ENCODE results near the gene CCDC174.
A peak's percentile ranks its signal among the peaks of the same experiment; 100 is the strongest.
"Not testable (repeated sequence)": the region's sequence is repeated elsewhere in the genome, so short reads cannot be mapped to it uniquely, and the experiment has no call there.

Gene CCDC174

GRCh38 chr3:14651440-14652251 is at the start of gene CCDC174:
Gene CCDC174, plus strand, starts transcription at chr3:14651762. Its CDS starts 75 bp downstream, at chr3:14651837.
- peak; percentile 100 for DNase-seq (ENCODE audit: low spot score)

DNA sequence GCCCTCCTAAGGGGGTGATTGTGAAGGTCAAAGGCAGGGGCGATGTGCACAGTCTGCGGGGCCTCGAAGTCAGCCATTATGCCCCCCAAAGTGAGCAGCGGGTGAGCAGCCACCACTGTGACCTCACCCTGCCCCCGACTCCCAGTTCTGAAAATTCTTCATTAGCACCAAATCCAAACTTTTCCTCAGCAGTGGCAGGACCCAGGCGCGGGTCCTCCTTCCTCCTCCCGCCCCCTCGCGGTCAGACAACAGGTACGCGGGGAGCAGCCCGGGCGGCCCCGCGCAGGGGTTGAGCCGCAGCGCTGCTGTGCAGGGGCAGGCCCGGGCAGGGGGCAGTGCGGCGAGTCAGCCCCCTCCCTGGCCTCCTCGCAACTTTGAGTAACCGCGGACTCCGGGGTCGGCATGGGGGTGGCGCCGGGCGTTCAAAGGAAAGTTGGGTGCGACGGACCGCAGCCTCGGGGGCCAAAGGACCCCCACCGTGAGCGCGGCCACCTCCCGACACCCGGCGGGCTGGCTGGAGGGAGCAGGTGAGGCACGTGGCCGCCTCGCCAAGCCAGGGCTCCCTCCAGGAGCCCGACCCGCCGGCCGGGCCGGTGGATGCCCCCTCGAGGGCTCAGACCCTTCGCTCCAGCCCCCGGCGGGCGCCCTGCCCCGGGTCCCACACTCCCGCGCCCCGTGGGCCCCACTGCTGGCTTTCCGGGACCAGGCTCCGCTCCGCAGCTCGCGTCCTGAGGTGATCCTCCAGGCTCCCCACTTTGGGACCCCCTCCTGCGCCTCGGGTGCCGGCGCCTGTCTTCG is 49.4 kb upstream of the CCDC174 start:
- DNase-seq (ENCODE audit: low spot score), result no peak

DNA sequence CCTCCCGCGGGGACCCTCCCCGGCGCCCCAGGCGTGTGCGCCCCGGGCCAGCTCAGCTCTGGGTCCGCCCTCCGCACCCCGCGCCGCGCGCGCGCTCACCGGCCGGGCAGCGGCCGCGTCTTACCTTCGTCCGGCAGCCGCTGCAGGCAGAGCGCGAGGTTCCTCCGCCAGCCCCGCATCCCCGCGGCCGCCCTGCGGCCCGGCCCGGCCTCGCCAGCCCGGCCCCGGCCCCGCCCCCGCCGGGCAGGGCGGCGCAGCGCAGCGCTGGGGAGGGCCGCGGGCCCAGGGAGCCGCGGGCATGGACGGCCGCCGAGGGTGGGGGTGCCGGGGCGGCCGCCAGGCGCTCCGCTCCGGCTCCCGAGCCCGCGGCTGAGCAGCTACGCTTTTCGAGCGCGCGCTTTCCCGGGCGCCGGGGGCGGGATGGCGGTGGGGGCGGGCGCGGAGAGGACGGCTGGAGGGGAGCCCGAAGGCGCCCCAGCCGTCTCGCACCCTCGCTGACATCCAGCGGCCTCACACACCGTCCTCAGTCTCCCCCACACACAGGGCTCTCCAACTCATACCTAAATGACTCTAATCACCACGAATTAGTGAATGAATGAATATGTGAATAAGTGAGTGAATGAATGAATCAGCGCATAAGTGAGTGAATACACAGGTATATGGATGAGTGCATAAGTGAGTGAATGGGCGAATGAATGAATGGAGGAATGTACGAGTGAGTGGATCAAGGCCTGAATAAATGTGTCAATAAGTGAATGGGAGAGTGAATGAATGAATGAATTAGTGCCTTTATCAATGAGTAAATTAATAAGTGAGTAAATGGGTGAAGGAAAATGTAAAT is 48.5 kb upstream of the CCDC174 start:
- DNase-seq (ENCODE audit: low spot score), result no peak

- no peak for DNase-seq (ENCODE audit: low spot score)
Measured at GRCh38 chr3:14605067-14605466, 46.5 kb upstream of the CCDC174 start.

GRCh38 chr3:14605744-14606143 is 45.8 kb upstream of the CCDC174 start:
- DNase-seq (ENCODE audit: low spot score), result no peak

- DNase-seq (ENCODE audit: low spot score), result no peak
Measured at GRCh38 chr3:14606669-14607339, 44.8 kb upstream of the CCDC174 start.

DNA sequence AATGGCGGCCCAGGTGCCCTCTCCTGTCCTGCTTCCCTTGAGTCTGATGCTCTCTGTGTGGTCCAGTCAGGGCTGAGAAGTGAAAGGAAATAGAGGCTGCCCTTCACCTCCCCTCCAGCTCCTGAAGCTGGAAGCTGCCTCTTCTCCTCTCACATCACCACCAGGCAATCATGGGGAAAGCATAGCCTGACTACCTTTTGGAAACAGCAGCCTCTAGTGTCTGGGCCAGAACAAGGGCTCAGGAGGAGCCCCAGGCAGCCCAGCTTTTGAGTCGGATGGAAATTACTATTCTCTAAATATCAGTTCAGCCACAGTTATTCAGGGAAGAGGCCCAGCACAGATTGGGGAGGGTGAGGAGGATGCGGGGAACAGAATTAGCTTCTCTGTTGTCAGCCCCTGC is 43.3 kb upstream of the CCDC174 start:
- DNase-seq (ENCODE audit: low spot score), result no peak

DNA sequence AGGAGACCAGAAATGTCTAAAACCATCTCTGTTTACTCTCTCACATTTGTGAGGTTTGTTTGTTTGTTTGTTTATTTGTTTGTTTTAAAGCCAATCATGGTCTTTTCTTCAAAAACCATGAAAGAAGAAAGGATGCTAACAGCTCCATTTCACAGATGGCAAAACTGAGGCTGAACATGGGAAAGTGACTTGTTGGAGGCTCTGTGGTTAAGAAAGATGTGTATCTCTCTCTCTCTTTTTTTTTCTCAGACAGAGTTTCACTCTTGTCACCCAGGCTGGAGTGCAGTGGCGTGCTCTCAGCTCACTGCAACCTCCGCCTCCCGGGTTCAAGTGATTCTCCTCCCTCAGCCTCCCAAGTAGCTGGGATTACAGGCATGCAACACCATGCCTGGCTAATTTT is 42.5 kb upstream of the CCDC174 start:
- not testable (repeated sequence) for DNase-seq (ENCODE audit: low spot score)

GRCh38 chr3:14609506-14609905 is 42.1 kb upstream of the CCDC174 start:
- DNase-seq (ENCODE audit: low spot score), result no peak

- DNase-seq (ENCODE audit: low spot score), result no peak
Measured at GRCh38 chr3:14609941-14610340, 41.6 kb upstream of the CCDC174 start.

- no peak for DNase-seq (ENCODE audit: low spot score)
Measured at GRCh38 chr3:14614189-14614588, 37.4 kb upstream of the CCDC174 start.

GRCh38 chr3:14614862-14615261 is 36.7 kb upstream of the CCDC174 start:
- no peak for DNase-seq (ENCODE audit: low spot score)

GRCh38 chr3:14616606-14617507 is 34.7 kb upstream of the CCDC174 start:
- DNase-seq (ENCODE audit: low spot score), result no peak

- DNase-seq (ENCODE audit: low spot score), result no peak
Measured at GRCh38 chr3:14617508-14618023, 34.0 kb upstream of the CCDC174 start.

DNA sequence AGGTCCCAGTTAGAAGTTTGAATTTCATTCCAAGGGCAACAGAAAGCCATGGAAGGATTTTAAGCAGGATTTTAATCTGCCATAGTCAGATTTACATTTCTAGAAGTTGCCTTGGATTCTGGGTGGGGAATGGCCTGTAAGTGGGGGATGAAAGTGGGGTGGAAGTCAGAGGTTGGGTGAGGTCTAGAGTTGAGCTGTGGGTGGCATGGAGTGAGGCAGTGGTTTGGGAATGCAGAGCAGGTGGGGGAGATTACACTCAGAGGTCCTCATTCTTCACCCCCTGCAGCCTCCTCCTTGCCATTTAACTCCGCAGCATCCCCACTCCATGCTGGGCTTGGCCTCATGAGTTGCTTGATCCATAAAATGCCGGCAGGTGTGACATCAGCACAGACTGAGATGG is 32.0 kb upstream of the CCDC174 start:
- DNase-seq (ENCODE audit: low spot score), result no peak

DNA sequence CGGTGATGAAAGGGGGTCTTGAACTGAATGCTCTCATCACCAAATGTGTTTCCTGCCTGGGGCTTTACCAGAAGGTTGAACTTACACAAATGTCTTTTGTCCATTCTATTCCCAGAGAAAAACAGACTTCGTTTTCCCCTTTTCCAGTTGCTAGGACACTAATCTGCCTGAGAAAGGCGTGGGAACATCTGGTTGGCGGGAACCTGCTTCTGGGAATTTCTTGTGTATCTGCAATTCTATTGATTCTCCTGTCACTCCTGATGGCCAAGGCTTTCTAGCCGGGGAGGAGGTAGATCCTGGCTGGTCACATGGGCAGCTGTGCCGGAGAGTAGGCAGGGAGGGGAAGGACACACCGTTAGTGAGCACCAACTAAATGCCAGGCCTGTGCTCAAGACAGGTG is 31.1 kb upstream of the CCDC174 start:
- DNase-seq (ENCODE audit: low spot score), result no peak

GRCh38 chr3:14621093-14621492 is 30.5 kb upstream of the CCDC174 start:
- no peak for DNase-seq (ENCODE audit: low spot score)

GRCh38 chr3:14622368-14622767 is 29.2 kb upstream of the CCDC174 start:
- no peak for DNase-seq (ENCODE audit: low spot score)

DNA sequence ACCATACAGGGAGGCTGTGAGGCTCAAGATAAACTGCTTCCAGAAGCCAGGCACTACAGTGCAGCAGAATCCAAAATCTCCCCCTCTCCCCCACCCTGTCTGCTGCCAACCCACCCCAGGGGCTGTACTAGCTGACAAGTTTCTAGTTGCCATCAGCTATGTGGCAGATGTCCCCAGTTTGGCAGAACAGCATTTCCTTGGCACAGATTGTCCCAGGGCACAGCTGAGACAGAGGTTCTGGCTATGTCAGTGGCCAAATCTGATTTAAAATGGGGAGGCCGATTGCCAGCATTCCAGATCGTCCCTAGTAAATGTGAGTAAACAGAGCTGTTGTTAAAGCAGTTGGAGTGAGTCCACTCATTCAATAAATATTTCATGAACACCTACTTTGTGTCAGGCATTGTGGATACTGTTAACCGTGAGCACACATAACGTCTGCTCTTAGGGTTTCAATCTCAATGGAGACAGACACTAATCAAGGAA is 28.0 kb upstream of the CCDC174 start:
- DNase-seq (ENCODE audit: low spot score), result peak; percentile 19

DNA sequence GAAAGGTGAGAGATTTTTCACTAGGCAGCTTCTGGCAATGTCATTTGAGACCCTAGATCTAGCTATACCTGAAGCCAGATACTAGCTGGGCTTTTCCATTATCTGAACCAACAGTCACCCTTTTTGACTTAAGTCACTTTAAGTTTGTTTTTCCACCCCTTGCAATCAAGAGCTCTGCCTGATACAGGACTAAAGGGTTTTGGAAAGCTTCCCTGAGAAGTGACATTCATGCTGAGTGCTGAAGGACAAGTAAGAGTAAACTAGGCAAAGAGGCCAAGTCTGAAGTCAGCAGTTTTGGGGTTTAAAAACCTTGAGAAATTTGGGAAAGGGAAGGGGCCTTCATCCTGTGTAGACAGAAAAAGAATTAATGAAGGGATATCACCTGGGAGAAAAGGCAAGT is 27.1 kb upstream of the CCDC174 start:
- no peak for DNase-seq (ENCODE audit: low spot score)

Measured in pons (tissue), 1 donor.